GM10266 (cell line): Measurements from ENCODE around the gene NUBP2.

ENCODE experiments used
- DNase-seq: peaks from one replicate; pipeline ENCODE4 v3.0.0; 2012; ENCODE audit errors: extremely low spot score
- CTCF ChIP-seq: IDR thresholded peaks from 2 replicates; pipeline ENCODE4 v1.5.1; 2012; ENCODE audit warnings: mild to moderate bottlenecking, low read depth; ENCODE audit not compliant: control insufficient read depth, insufficient read depth; ENCODE audit errors: missing control alignments

NUBP2 gene

GRCh38 chr16:1764971-1765370 lies 17.8 kb upstream of the NUBP2 start:
- DNase-seq, result no peak
- TF ChIP-seq CTCF, result no peak

GRCh38 chr16:1765826-1766225 lies 16.9 kb upstream of the NUBP2 start:
- no peak for DNase-seq
- TF ChIP-seq CTCF, result no peak

DNA sequence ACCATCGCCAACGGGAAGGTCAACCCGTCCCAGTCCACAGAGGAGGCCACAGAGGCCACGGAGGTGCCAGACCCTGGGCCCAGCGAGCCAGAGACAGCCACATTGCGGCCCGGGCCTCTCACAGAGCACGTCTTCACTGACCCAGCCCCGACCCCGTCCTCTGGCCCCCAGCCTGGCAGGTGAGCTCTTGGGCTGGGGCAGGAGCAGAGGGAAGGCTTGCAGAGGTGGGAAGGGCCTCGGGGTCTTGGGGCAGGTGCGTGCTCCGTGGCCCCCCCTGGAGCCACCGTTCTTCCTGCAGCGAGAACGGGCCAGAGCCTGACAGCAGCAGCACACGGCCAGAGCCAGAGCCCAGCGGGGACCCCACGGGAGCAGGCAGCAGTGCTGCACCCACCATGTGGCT lies 16.5 kb upstream of the NUBP2 start:
- no peak for TF ChIP-seq CTCF

DNA sequence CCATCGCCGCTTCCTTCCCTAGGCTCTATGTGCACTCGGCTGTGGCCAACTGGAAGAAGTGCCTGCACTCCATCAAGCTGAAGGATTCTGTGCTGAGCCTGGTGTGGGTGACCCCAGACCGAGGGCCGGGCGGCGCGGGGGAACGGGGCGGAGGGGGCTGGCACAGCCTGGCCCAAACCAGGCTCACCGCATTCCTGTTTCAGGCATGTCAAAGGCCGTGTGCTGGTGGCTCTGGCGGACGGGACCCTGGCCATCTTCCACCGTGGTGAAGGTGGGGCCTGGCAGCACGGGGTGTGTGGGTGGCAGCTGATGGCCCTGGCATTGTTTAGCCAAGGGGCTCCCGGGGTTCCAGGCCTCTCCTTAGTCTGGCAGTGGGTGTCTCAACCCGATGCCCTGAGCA lies 16.1 kb upstream of the NUBP2 start:
- DNase-seq, result no peak
- TF ChIP-seq CTCF, result no peak

More for the DNA sequence above, 16.5 kb upstream of the NUBP2 start:
- DNase-seq, result no peak

DNA sequence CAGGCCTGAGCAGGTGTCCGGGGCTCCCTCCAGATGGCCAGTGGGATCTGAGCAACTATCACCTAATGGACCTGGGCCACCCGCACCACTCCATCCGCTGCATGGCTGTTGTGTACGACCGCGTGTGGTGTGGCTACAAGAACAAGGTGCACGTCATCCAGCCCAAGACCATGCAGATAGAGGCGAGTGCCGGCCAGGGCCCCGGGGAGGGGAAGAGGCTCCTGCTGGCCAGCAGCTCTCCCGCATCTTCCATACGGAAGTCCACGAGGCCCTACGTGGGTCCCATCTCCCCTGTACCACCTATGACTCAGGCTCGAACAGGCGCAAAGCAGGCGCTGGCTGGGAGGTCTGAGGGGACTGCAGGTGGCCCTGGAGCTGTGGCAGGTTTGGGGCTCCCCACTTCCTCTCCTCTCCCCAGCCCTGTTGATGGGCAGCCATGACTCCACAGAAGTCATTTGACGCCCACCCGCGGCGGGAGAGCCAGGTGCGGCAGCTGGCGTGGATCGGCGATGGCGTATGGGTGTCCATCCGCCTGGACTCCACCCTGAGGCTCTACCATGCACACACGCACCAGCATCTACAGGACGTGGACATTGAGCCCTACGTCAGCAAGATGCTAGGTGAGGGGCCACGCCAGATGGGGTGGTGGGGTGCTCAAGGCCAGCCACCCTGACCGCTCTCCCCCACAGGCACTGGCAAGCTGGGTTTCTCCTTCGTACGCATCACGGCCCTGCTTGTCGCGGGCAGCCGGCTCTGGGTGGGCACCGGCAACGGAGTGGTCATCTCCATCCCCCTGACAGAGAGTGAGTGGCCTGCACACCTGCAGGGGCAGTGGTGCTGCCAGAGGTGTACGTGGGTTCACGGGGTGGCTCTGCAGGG lies 15.4 kb upstream of the NUBP2 start:
- no peak for TF ChIP-seq CTCF
- DNase-seq, result no peak

DNA sequence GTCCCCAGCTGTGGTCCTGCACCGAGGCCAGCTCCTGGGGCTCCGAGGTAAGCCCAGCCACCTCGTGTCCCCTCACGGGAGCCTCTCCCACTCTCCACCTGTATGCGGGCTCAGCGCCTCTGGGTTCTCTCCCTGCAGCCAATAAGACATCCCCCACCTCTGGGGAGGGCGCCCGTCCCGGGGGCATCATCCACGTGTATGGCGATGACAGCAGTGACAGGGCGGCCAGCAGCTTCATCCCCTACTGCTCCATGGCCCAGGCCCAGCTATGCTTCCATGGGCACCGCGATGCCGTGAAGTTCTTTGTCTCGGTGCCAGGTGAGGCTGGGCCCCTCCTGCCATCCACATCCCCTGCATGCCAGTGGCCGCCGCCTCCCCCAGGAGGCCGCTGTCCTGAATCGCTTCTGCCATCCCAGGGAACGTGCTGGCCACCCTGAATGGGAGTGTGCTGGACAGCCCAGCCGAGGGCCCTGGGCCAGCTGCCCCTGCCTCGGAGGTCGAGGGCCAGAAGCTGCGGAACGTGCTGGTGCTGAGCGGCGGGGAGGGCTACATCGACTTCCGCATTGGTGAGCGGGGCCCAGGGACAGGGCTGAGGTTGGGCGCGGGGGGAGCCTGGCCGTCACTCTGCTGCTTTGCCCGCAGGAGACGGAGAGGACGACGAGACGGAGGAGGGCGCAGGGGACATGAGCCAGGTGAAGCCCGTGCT lies 14.5 kb upstream of the NUBP2 start:
- TF ChIP-seq CTCF, result no peak
- no peak for DNase-seq

DNA sequence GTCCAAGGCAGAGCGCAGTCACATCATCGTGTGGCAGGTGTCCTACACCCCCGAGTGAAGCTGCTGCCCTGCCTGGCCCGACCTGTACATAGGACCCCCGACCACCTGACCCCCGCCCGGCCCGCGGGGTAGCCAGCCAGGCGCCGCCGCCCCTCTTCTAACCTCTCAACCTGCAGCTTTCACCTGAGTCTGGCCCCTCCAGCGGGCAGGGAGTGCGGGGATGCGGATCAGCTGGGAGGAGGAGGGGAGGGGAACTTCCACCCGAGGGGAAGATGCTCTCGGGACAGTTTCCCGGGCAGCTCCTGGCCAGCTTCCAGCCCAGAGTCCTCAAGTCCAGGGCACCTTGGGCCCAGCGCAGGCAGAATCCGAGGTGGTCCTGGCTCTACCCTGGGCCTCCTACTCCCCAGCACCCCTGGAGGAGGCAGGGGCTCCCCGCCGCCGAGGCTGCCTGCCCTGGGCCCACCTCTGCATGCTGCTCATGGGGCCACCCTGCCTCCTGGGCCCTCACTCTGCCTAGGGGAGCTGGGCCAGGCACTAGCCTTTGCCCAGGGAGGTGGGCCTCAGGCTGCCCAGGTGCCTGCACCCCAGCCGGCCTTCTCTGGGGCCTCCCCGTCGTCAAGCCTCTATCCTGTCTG lies 13.9 kb upstream of the NUBP2 start:
- no peak for DNase-seq
- no peak for TF ChIP-seq CTCF
